Non-pigmented ciliary epithelial cell (primary cell): ENCODE results near the gene PSD4.
"Not testable (repeated sequence)": the region's sequence is repeated elsewhere in the genome, so short reads cannot be mapped to it uniquely, and the experiment has no call there.

Experiments used
- DNase-seq: peaks from one replicate; pipeline ENCODE4 v3.0.0-alpha.2; 2010; ENCODE audit warnings: low read depth

The PSD4 gene

DNA sequence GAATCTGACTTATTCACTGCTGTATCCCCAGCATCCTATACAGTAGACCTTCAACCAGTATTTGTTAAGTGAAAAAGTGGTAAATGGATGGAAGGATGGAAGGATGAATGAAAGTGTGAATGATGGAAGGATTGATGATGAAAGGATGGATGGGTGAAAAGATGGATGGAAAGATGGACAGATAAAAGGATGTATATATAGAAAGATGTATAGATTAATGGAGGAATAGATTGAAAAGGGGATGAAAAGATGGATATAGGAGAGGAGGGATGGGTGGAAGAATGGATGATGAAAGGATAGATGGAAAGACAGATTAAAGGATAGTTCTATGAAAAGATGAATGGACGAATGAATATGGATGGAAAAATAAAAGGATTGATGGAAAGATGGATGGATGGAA, 50.0 kb downstream of the PSD4 start:
- DNase-seq, result no peak

DNA sequence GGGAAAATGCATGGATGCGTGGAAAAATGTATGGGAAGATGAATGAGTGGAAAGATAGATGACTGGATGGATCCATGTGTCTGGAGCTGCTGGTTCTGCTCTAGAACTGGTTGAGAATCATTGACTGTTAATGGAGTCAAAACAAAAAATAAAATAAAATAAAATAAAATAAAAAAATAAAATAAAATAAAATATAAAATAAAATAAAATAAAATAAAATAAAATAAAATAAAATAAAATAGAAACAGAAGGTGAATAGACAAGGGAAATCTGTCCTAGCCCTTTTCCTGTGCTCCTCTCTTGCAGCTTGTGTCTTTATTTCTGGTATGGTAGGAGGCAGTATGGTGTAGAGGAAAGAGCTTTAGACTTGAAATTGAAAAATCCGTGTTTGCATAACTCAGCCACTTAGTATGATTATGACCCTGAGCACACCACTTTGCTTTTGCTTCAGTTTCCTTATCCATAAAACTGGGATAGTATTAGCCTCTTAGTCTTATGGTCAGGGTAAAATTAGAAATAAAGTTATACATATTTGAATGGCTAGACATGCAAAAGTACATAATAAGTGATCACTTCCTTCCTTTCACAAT, 51.0 kb downstream of the PSD4 start:
- DNase-seq, result no peak

DNA sequence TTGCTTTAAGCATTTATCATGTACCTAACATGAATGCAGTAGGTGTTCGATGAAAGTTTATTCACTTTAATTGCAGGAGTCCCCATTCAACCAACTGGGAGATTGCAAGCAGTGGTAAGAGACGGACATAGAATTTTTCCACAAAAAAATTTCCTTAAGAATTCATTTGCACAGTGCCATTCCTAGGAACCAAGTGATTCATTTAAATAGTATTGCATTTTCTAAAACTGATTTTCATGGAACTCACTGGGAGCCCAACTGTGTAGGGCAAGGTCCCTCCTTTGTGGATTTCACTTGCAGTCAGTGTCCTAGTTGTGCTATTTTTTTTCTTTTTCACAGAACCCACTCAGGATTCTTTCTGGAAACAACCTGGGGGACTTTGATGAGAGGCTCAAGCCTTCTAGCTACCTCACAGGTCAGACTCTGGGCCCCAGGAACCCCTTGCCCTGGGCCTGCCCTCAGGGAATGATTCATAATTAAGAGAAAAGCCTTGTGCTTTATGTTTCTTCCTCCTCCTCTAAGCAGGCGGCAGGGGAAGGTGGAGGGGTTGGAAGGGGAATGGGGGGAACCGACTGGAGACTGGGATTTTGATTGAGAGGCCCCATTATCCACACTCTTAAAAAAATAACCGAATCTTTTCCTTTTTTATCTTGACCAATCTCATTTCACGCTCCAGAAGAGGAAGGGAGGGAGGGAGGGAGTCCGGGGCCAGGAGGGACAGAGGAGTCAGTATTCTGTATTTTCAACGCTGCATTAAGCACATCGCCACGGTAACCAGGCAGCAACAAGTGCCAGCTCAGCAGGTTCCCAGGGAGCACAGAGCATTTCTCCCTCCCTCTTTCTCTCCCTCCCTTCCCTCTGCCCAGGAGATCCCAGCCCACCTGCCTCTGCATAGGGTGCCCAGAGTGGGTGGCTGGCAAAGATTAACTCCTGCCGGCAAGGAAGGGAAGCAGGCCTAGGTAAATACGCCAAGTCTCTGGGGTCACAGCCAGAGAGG, 51.8 kb downstream of the PSD4 start:
- no peak for DNase-seq

- DNase-seq, result no peak
These were observed 52.7 kb downstream of the PSD4 start for GRCh38 chr2:113226462-113226861.

DNA sequence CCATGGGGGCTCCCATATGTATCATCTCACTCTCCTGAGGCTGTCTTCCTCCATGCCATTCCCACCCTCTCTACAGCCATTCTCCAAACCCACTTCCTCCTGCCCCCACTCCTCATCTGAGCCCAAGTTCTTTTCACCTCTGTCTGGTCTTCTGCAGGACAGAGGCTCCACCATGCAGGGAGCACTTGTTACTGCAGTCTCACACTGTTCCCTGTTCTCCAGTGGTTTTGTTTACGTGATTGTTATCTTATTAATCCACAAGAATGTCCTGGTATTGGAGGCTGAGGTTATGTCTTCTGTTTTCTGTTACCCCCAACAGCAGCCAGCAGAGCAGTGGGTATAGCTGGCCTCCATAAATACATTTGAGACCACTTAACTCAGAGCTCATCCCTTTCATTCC, 53.5 kb downstream of the PSD4 start:
- no peak for DNase-seq

DNA sequence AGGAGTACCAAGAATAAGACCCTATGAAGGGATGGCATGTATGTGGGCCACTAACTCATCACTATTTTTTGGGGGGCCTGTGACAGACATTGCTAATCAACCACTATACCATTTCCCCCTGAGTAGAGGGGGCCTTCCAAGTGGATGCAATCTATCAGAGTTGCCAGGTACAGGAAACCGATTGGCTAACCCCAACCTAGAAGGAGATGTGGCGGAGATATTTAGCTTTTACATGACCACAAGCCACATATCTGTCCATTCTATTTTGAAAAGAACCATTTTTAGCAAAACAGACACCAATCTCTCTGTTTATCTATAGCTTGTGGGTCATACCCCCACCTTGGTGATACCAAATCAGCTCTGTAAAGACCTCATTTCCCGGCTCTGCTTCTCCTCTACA, 53.9 kb downstream of the PSD4 start:
- no peak for DNase-seq

- DNase-seq, result no peak
These were observed 54.6 kb downstream of the PSD4 start for GRCh38 chr2:113228351-113228750.

- DNase-seq, result no peak
These were observed 55.4 kb downstream of the PSD4 start for GRCh38 chr2:113228991-113229716.

DNA sequence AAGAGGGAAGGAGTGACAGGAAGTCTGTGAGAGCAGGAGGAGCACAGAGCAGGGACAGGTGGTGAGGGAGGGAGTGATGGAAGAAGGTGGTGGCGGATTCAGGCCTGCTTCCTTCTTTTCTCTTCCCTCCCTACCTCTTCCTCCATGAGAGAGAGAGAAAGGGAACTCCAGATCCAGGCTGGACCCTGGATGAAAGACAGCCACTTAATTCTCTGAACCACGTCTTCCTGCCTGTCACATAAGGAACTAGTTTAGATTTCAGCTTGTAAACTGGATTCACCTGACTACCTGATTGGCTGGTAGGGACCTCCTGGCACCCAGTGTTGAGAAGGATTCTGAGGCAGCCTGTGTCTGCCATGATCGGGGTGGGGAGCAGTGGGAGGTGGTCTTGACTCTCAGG, 56.0 kb downstream of the PSD4 start:
- DNase-seq, result no peak

GRCh38 chr2:113230531-113230930, 56.8 kb downstream of the PSD4 start:
- DNase-seq, result no peak

GRCh38 chr2:113231064-113231463, 57.3 kb downstream of the PSD4 start:
- DNase-seq, result no peak

DNA sequence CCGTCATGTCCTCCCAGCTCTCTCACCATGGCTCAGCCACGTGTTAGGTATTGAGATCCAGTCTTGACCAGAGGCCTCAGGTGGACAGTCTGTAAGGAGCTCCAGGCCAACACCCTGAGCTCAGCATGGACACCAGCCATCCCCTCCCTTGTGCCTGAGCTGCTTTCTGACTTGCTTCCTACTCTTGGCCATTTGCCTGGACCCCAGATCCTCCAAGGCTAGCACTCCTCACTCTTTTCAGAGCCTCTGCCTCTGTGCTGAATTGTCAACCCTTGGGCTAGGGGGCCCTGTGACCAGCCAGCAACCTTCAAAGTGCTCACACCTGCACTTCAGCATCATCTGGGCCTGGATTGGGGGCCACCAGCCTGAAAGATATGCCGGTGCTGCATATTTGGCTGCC, 58.4 kb downstream of the PSD4 start:
- no peak for DNase-seq

- no peak for DNase-seq
These were observed 59.0 kb downstream of the PSD4 start for GRCh38 chr2:113232740-113233139.

DNA sequence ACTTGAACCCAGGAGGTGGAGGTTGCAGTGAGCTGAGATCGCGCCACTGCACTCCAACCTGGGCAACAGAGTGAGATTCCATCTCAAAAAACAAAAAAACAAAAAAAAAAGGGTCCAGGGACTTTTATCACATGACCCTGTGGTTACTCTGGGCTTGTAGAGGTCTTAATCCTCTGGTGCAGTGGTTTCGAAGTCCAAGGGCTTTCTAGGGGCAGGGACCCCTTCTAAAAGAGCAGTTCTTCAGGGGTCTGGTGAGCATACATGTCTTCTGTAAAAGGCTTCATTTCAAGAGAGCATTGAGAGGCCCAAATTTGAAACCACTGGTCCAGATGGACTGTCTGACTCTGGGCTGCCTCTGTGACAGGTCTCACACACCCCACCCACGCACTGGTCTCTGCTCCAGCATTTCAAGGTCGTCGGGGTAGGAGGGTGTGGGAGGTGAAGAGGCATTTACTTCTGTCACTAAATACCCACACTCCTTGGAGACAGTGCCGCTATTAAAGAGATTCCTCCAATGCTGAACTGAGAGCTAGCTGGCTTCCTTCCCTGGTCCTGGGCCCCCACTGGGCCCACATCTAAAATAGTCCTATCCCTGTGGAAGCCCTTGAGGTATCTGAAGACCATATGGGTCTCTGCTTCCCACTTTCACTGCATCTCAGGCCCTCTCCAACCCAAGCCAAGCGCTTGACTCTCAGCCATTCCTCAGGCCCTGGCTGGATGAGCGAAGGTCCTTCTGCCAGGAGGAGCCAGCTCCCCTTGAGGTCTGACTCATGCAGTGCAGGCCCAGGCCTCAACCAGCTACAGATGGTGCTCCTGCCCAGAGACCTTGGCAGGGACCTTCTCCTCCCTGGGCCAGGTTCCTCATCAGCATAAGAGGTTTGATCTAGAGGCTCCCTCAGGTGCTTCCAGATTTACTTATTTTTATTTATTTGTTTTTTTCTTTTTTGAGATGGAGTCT, 60.1 kb downstream of the PSD4 start:
- no peak for DNase-seq

DNA sequence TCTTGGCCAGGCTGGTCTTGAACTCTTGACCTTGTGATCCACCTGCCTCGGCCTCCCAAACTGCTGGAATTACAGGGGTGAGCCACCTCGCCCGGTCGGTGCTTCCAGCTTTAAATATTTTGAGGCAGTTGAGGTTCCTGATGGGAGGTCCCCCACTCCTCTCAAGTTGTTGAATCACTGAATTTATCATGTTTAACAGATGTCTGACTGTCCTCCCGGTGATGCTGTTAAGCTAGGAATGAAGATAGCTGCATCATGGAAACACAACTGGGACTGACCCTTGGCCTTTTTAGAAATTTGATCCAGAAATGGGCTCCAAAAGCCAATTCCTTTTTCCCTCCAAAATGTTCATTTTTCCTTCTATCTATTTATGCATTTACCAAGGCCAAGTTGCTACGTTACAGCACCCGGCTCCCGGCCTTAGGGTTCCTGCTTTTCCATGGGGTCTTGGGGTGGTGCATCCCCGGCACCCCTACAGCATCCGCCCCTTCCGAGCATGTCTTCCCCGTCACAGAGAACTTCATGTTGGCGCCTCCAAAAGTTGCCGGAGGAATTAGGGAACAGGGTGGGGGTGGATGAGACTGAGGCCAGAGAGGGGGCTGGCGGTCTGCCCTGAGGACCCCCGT, 61.1 kb downstream of the PSD4 start:
- no peak for DNase-seq

GRCh38 chr2:113235347-113236226, 61.8 kb downstream of the PSD4 start:
- not testable (repeated sequence) for DNase-seq

GRCh38 chr2:113236367-113237159, 62.8 kb downstream of the PSD4 start:
- DNase-seq, result no peak

DNA sequence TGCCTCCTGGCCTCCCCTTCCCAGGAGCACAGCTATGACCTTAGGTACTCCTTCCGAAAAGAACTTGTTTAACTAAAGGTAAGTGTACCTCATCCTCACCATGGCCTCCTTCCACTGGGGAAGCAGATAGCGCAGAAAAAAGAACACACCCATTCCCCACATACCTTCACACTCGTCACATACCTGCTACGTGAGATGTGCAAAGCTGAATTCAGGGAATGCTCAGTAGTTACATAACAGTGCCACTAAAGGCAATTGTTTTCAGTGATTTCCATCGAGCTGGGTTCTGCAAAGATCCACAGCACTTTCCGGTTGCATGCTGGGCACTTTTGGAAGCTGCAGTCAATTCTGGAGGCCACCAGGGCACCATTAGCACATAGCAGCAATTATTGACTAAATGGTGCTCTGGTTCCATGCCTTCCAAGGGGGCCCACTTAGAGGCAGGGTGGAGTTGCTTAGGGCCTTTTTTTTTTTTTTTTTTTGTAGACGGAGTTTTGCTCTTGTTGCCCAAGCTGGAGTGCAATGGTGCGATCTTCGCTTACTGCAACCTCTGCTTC, 63.9 kb downstream of the PSD4 start:
- DNase-seq, result no peak
